HG02981 (cell line): ENCODE results near the gene IGF1R.
A peak's percentile ranks its signal among the peaks of the same experiment; 100 is the strongest.
"Not testable (repeated sequence)": the region's sequence is repeated elsewhere in the genome, so short reads cannot be mapped to it uniquely, and the experiment has no call there.

ENCODE experiments used
- ATAC-seq: cut with Tn5 transposase; IDR thresholded peaks from one replicate; pipeline ENCODE4 v1.9.1; 2021; ENCODE audit warnings: mild to moderate bottlenecking, moderate library complexity; ENCODE audit not compliant: unreplicated experiment

The IGF1R gene

DNA sequence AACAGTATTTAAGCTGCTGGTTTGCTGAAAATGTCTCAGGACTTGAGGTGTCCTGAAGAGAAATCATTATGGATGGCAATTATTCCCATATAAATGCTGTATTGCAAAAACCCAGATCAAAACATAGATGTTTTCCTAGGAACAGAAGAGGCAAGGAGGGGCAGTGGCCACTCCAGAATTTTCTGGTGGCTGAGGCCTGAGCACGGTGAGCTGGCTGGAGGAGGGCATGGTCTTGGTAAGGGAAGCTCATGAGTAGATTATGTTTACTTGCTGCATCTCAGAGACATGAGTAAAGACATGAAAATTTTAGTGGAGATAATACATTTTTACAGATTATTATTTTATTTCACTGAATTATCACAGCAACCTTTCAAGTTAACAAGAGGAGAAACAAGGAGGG lies 328.2 kb downstream of the IGF1R start:
- ATAC-seq = no peak

DNA sequence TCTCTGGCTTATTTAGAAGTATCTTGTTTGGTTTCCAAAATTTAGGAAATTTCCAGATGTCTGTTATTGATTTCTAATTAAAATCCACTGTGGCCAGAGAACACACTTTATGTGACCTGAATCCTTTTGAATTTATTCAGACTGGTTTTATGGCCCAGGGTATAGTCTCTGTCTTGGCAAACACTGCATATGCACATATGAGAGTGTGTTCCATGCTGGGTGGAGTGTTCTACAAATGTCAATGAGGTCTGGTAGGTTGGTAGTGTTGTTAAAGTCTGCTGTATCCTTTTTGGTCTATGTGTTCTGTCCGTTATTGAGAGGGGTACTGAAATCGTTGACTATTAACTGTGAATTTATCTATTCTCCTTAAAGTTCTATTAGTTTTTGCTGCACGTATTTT lies 329.1 kb downstream of the IGF1R start:
- ATAC-seq = no peak

GRCh38 chr15:98978153-98978552 lies 329.8 kb downstream of the IGF1R start:
- no peak for ATAC-seq

DNA sequence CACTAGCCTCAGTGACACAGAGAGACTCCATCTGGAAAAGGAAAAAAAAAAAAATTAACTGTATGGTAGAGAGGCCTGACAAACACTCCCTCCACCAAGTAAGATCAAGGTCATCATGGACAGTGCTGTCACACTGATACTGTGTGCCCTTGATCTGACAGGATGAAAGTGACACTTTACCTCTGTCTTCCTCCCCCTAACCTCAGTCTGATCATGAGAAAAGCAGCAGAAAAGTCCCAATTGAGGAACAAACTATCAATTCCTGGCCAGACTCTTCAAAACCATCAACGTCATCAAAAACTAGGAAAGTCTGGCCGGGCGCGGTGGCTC lies 332.5 kb downstream of the IGF1R start:
- no peak for ATAC-seq

DNA sequence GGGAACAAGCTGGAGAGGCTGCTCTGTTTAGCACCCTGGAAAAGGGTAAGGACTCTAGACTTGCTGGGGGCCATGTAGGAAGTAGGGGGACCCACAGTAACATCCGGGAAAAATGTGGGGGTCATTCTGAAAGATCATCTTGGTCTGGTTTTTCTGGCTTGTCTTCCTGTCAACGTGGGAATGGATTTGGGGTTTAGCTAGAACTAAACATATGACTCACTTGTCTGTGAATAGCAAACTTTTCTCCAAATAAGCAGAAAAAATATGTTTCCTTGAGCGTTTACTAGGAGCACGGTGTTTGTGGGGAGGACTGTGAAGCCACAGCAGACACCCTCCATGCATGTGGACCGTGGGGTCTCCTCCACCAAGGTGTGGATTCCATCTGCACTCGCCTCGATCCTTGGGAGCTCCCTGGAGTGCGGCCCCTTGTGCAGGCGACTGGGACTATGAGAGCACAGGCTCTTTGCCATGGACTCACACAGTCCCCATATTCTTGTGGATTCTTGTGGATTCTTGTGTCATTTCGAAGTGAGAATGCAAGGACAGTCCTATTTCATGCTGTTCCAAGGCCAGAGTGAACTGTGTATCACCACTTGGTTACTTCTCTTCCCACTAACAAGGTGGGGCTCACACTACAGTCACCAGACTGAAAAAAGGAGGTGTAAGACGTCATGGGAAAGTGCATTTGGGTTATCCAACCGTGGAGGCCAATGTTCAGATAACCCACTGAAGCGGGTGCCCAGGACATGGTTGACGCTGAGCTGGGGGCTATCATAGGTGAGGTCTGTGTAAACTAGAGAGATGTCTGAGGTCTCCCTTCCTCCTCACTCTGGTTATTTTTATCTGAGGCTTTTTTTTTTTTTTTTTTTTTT lies 333.7 kb downstream of the IGF1R start:
- ATAC-seq = peak; percentile 47

DNA sequence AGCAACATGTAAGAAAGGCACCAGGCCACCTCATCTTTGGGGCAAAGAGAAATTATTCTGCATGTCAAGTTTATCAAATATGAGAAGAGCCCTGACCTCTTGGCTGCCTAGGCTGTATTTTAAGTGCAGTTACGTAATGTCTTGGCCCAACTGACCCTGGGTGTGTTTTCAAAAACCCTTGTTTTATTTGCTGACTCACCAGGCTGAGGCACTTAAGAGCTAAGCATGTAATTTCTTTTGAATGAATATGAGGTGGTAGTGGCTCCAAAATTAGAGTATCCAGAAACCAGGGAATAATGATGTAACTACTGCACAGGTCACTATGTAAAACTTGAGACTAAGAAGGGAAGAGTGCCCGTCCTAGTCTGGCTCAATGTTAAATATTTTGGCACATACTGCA lies 335.0 kb downstream of the IGF1R start:
- no peak for ATAC-seq

DNA sequence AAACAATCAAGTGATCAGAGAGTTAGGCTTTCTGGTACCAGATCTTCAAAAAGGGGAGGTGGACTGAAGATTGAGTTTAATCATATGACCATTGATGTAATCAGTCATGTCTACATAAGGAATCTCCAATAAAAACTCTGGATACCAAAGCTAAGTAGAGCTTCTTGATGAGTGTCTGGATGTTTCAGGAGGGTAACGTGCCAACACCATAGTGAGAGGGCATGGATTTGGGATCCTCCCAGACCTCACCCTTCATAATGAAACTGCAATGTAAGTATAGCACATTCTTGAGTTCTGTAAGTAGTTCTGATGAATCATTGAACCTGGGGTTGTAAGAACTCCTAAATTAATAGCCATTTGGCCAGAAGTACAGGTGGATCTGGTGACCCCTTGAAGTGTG lies 337.9 kb downstream of the IGF1R start:
- ATAC-seq = no peak

DNA sequence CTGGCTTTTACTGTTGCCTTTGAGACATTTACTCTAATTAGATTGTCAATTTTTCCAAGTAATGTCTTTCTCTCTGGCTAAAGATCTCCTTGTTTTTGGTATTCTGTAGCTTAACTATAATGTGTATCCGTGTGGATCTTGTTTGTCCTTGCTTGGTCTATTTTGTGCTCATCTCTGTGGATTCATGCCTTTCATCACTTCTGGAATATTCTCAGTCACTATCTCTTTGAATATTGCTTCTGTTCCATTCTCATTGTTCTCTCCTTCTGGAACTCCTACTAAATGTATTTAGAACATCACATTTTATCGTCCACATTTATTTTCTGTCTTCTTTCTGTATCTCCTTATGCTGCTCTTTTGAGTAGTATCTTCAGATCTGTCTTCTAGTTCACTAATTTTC lies 346.6 kb downstream of the IGF1R start:
- ATAC-seq = no peak

DNA sequence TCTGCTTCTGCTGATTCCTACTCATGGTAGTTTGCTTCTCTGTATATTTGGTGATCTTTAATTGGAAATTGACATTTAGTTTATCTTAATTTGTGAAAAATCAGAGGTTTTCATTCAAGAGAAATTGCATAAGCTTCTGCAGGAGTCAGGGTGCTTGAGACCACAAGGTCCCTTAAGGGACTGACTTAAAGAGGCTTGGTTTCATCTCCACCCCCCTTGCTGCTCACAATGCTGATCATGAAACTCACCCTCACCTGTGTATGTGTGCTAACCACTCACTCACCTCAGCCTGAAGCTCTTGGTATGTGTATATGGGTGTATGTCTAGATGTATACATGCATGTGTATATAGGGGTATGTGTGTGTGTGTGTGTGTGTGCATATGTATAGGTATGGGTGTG lies 347.8 kb downstream of the IGF1R start:
- no peak for ATAC-seq

DNA sequence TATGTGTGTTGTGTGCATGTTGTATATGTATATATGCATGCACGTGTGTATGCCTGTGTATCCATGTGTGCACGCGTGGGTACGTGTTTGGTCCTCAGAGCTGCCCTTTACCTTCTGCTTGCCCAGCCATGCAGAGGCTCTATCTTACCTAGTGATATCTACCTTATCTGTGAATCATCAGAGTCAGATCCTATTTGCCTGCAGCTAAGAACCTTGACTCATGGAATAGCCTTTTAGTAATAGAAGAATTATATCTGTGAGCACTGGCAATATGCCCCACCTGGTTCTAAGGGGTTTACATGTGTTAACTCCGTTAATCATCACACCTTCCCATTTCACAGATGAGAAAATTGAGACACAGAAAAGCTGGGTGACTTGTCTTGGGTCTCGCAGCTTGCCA lies 348.3 kb downstream of the IGF1R start:
- ATAC-seq = no peak

- no peak for ATAC-seq
Observed at GRCh38 chr15:98997312-98997711, 349.0 kb downstream of the IGF1R start.

DNA sequence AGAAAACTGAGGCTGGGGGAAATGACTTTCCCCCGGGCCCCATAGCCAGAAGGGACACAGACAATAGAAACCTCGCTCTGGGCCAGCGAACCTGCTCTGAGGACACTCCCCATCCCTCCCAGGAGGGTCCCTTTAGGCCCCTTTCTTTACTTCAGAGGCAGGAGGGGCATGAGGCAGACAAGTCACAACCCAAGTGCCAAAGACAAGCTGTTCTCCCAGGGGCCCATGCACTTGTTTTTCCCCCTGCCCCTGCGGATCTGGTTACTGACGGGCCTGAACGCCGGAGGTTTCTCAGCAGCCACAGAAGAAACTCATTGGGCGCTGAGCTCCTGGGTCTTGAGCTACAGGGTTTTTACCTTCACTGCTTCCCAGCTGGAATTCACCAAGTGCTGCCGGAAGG lies 349.4 kb downstream of the IGF1R start:
- no peak for ATAC-seq

DNA sequence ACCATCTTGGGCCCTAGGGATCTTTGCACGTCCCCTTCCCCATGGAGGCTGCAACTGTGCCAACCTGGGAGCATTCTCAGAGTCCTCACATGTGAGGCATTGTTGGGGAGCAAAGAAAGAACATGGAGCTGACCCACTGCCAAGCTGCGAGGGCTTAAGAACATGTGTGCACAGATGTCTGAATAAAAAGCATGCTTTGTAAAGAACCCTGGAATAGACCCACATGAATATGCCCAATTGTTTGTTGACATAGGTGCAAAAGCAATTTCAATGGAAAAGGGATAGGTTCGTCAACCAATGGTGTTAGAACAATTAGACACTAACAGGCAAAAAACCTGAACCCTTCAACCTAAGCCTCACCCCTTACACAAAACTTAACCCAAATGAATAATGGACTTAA lies 349.9 kb downstream of the IGF1R start:
- ATAC-seq = no peak

DNA sequence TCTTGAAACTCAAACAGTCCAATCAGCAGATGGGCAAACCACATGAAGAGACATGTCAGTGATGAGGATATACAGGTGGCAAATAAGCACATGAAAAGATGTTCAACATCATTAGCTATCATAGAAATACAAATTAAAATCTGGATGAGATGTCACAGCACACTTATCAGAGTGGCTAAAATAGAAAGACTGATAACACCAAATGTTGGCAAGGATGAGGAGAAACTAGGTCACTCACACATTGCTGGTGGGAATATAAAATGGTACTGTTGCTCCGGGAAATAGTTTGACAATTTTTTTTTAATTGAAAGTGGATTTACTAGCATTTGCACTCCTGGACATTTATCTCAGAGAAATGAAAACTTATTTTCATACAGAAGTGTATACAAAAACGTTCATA lies 350.9 kb downstream of the IGF1R start:
- ATAC-seq = no peak

- ATAC-seq = no peak
Observed at GRCh38 chr15:99002226-99002625, 353.9 kb downstream of the IGF1R start.

- ATAC-seq = not testable (repeated sequence)
Observed at GRCh38 chr15:99003317-99003716, 355.0 kb downstream of the IGF1R start.

- ATAC-seq = not testable (repeated sequence)
Observed at GRCh38 chr15:99004998-99005974, 356.9 kb downstream of the IGF1R start.

- no peak for ATAC-seq
Observed at GRCh38 chr15:99006146-99006545, 357.8 kb downstream of the IGF1R start.

GRCh38 chr15:99006904-99007495 lies 358.7 kb downstream of the IGF1R start:
- ATAC-seq = no peak

DNA sequence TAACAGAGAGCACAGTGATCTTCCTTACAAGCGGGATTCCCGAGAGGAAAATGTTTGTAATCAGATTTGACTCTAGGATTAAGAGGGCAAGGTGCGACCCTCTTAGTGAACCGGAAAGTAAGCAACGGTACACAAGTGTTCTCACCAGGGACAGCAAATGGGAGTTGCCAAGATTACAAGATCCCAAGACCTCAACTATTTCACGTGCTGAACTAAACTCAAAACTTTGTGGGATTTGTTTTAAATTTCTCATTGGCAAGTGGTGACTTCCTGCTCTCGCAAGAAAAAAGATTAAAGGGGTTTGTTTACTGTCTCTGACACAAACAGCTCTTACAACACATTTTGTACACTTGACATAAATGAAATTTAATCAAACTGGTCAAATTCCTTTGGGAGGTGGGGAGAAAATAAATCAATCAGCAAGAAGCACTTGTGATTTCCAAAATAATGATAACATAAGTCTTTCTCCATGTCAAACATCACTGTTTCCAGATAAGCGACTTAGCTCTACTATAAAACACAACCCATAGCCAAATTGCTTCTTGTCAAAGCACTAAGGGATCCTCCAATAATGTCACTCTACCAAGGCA lies 361.5 kb downstream of the IGF1R start:
- no peak for ATAC-seq

DNA sequence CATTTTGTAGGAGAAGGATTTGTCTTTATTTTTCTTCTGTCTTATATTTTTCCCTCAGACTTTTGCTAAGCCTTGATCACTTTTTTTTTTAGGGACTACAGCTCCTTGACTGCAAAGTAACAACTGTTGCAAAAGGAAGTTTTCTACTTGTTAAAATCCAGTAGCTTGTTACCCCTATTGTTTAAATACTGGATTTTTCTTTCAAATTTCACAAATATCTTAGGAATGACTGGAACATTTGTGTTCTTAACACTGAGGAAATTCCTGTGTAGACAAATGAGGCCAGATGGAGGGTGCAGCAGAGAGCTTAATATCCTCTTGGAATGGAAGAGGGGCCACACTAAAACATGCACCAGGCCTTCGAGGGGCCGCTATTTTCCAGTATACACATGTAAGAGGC lies 362.4 kb downstream of the IGF1R start:
- ATAC-seq = no peak
